HG03025 (cell line): Measurements from ENCODE around the gene C16orf89.
"Not testable (repeated sequence)": the region's sequence is repeated elsewhere in the genome, so short reads cannot be mapped to it uniquely, and the experiment has no call there.

Source experiments
- ATAC-seq: cut with Tn5 transposase; IDR thresholded peaks from one replicate; pipeline ENCODE4 v1.9.1; 2021; ENCODE audit warnings: mild to moderate bottlenecking, moderate library complexity; ENCODE audit not compliant: unreplicated experiment, low FRiP score

Gene C16orf89

GRCh38 chr16:5085716-5086115, 20.0 kb upstream of the C16orf89 start:
- not testable (repeated sequence) for ATAC-seq

GRCh38 chr16:5084802-5085201, 19.0 kb upstream of the C16orf89 start:
- not testable (repeated sequence) for ATAC-seq

- ATAC-seq = not testable (repeated sequence)
Observed at GRCh38 chr16:5084099-5084731, 18.5 kb upstream of the C16orf89 start.

GRCh38 chr16:5083646-5084045, 17.9 kb upstream of the C16orf89 start:
- not testable (repeated sequence) for ATAC-seq

GRCh38 chr16:5080996-5081395, 15.2 kb upstream of the C16orf89 start:
- ATAC-seq = not testable (repeated sequence)

DNA sequence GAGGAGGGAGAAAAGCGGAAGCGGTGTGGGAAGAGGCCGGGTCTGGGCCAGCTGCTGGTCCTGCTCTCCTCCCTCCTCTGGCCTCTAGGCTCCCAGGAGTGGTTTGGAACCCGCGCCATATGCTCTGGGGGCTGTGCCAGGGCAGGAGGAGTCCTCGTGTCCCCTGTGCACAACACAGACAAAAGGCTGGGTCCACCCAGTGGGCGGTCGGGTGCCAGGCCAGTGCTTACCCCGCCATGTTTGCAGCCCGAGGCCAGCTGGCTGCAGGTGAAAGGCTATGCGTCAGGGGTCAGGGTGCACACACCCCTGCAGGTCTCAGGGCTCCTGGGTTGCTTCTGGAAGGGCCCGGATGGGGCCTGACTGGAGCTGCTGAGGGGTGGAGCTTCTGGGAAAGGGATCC, 14.7 kb upstream of the C16orf89 start:
- ATAC-seq = not testable (repeated sequence)

DNA sequence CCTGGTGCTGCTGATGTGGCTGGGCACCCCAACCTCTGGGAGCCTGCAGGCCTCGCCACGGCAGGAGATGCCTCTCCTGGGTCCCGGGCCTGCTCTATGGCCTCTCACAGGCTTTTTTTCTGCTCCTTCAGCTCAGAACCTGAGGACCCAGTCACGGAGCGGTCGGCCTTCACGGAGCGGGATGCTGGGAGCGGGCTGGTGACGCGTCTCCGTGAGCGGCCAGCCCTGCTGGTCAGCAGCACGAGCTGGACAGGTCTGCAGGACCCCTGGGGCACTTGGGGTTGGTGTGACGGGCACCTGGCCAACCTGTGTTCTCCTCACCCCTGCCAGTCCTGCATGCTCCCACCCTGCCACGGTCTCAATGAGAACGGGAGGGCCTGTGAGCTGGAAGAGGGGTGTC, 12.9 kb upstream of the C16orf89 start:
- ATAC-seq = no peak

DNA sequence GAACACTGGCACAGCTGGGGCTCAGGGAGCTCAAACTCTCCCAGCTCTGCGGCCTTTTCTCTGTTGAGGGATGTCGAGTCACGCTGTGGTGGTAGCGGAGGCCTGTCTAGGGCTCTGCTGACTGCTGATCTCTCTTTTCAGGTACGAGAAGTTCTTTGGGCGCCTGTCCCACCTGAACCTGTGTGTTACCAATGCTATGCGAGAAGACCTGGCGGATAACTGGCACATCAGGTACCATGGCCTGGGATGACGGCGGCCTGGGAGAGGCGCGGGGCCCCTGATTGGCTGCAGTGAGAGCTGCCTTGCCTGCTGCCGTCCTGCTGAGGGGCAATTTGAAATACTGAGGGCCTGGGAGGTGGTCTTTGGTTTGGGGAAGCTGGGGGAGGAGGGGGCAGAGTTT, 11.5 kb upstream of the C16orf89 start:
- ATAC-seq = no peak

DNA sequence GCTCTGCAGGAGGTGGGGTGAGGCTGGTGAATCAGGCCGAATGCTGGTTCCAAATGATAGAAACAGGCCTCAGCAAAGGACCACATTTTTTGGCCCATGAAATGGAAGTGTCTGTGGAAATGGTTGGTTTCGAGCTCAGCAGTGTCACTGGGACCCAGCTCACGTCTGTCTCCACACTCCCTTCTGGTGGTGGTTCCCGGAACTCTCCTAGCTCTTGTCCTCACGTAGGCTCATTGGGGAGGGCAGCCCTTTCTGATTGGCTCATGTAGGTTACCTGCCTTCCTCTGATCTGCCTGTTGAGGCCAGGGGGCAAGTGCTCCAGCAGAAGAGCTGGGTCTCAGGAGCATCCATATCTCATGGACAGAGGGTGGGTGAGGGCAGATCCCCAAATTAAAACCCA, 9.9 kb upstream of the C16orf89 start:
- no peak for ATAC-seq

- ATAC-seq = not testable (repeated sequence)
Observed at GRCh38 chr16:5073771-5074170, 8.0 kb upstream of the C16orf89 start.

- ATAC-seq = no peak
Observed at GRCh38 chr16:5073279-5073629, 7.5 kb upstream of the C16orf89 start.

GRCh38 chr16:5072334-5073278, 6.8 kb upstream of the C16orf89 start:
- ATAC-seq = no peak

DNA sequence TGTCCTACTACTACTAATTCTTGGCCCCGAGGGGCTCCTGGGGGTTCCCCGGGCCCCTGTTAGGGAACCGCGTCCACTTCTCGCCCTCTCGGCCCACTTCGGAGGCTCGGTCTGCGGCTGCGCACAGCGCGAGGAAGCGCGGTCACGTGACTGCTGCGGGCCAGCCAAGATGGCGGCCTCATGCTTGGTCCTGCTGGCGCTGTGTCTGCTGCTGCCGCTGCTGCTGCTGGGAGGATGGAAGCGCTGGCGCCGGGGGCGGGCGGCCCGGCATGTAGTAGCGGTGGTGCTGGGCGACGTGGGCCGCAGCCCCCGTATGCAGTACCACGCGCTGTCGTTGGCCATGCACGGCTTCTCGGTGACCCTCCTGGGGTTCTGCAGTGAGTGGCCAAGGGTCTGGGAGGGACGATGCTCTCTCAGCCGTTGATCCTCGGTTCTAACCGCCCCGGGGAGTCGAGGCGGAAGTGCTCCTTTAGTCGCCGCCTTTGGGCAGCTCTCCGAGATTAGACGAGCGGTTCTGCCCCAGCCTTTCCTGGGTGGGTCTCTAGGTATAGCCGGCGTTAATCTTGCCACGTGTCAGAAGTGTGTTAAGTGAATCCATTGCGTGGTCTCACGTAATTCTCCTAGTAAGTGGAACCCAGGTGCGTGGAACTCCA, 6.1 kb upstream of the C16orf89 start, which contains the start of gene ALG1:
ALG1 (plus strand) TSS at position 163 of the 653 bp plus-strand sequence; CDS start at position 170, 7 bp downstream.
- ATAC-seq = peak; percentile 76

GRCh38 chr16:5071341-5071680, 5.6 kb upstream of the C16orf89 start:
- no peak for ATAC-seq

DNA sequence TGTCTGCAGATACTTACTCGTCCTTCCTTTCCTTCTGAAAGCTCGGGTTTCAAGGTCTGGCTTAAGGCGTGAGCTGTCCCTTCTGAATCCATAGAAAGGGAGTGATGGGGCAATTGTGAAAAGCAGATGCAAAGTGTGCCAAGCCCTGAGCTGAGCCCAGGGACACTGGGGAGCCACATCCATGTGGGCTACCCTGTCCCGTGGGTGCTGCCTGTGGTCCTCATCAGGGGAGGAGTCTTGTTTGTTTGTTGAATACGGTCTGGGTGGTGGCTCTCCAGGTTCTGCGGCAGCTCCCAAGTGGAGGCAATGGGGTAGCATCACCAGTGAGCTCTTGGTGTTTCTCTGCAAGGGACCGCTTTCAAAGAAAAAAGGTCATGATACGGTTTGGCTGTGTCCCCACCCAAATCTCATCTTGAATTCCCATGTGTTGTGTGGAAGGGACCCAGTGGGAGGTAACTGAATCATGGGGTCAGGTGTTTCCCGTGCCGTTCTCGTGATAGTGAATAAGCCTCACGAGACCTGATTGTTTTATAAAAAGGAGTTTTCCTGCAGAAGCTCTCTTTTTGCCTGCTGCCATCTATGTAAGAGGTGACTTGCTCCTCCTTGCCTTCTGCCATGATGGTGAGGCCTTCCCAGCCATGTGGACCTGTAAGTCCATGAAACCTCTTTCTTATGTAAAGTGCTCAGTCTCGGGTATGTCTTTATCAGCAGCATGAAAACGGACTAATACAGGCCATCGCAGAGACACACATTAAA, 4.9 kb upstream of the C16orf89 start:
- ATAC-seq = no peak

DNA sequence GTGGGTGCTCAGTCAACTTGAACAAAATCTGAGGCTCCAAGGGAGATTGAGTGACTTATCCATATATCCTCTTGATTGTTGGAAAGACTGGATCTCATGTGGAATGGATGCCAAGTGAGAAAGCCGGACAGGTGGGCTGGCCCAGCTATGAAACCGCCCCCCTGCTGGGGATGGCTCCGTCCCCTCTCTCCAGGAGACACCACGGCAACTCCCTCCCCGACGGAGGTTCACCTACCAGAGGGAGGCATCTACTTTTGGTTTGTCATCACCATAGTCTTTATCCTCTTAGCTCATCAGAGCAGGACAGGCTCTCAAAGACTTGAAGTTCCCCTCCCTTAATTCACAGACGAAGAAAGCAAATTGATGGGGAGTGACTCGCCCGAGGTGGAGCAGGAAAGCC, 4.1 kb upstream of the C16orf89 start:
- no peak for ATAC-seq

GRCh38 chr16:5069048-5069447, 3.3 kb upstream of the C16orf89 start:
- ATAC-seq = no peak

DNA sequence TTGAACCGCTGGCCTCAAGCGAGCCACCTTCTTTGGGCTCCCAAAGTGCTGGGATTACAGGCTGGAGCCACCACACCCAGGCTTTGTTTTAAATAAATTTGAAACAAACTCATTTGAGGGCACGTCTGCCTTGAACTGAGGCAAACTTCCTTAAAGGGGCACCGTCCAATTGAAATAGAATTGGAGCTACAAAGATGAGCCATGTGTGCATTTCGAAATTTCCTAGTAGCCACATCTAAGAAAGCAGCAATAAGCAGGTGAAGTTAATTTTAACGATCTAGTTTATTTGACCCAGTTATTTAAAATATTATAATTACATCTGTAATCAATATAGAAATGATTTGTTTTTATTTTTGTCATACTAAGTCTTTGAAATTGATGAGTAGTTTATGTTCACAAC, 755 bp upstream of the C16orf89 start:
- ATAC-seq = no peak

GRCh38 chr16:5065326-5065725, 430 bp downstream of the C16orf89 start:
- no peak for ATAC-seq

DNA sequence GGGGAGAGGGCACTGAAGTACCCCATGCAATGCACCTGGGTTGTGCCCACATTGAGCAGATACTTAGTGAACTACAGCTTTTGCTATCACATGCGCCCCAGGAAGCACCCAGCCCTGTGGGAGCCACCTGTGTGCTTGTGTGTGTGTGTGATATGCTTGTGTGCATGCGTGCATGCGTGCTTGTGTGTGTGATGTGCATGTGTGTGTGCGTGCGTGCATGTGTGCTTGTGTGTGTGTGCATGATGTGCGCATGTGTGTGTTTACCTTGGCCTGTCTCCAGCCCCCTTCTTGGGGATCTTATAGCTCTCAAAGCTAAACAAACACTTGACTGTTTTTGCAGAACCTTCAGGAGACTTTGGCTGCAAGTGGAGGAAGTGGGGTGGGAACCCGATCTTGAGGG, 841 bp downstream of the C16orf89 start:
- ATAC-seq = no peak
